Right ventricle myocardium inferior (tissue), 1 donor: ENCODE data around the gene MFSD8. TPM values are rescaled to one million over a fixed set of nuclear protein-coding genes. Genes with fewer than 3 reads are reported as not detected.
"Not testable (repeated sequence)": the region's sequence is repeated elsewhere in the genome, so short reads cannot be mapped to it uniquely, and the experiment has no call there.

ENCODE experiments used
- ATAC-seq: fragments of 200-7000 bp; cut with Tn5 transposase; one replicate; pipeline ENCODE4 v1.9.1; 2020; ENCODE audit warnings: mild to moderate bottlenecking, moderate library complexity
- DNase-seq: peaks from one replicate; pipeline ENCODE4 v3.0.0; 2021; ENCODE audit errors: missing footprints
- intact Hi-C: fragments of 100-400 bp; cut with DNase I; formaldehyde crosslinking; loops from one replicate; pipeline ENCODE4 v1.11.0; 2022
- long read RNA-seq: library from polyadenylated mRNA; unstranded; transcript quantifications from one replicate; pipeline ENCODE4 v2.0.0, GENCODE V29; 2021
- total RNA-seq: library from RNA; stranded (reverse); fragmentation: NEBNext Ultra II Directional; extraction: Animal tissue kit (Norgen Biotek cat#: 25700); gene quantifications from one replicate; pipeline ENCODE4 v1.2.1, GENCODE V29; 2021
- donor health status: DM: no; HTN: yes; CAD: no; lungs with severe emphysema.

MFSD8 gene
- 6.1 TPM for total RNA-seq
- long read RNA-seq, full-length matches to known transcripts: 1 of 3 reads
- long read RNA-seq, partial matches to known transcripts: 0 of 3 reads
- long read RNA-seq, other reads (novel, unspliced or antisense): 2 of 3 reads

GRCh38 chr4:127965062-127965802 lies at the start of gene MFSD8, which contains the start of gene ABHD18:
TSS of gene MFSD8 (minus strand) at chr4:127965173. CDS start at chr4:127965133, 40 bp downstream.
TSS of gene ABHD18 (plus strand) at chr4:127965406. CDS start at chr4:127982956, 17,550 bp downstream.
- DNase-seq: peak; percentile 100
- ATAC-seq: peak; percentile 99
- intact Hi-C loops: loop anchor here (2.0 to 5.0 kb wide), 3 partner anchors 83 to 184 kb away; partner anchors contain the start of genes LARP1B and PLK4

- no peak for ATAC-seq
- intact Hi-C loops: no loop called here
- DNase-seq: no peak
These were observed 44.5 kb upstream of the MFSD8 start for GRCh38 chr4:128009428-128009827.

- DNase-seq: no peak
- intact Hi-C loops: no loop called here
These were observed 41.6 kb upstream of the MFSD8 start for GRCh38 chr4:128006592-128006991.

GRCh38 chr4:127997534-127998388 lies 32.8 kb upstream of the MFSD8 start:
- ATAC-seq: peak; percentile 54
- intact Hi-C loops: no loop called here
- DNase-seq: no peak

More at GRCh38 chr4:128006592-128006991, 41.6 kb upstream of the MFSD8 start:
- ATAC-seq: no peak

GRCh38 chr4:127996521-127996920 lies 31.5 kb upstream of the MFSD8 start:
- ATAC-seq, DNase-seq, intact Hi-C loops: not testable (repeated sequence)

GRCh38 chr4:127995776-127996175 lies 30.8 kb upstream of the MFSD8 start:
- DNase-seq (no peak), ATAC-seq (no peak)
- intact Hi-C loops: no loop called here

- DNase-seq (no peak), ATAC-seq (no peak)
- intact Hi-C loops: no loop called here
These were observed 28.2 kb upstream of the MFSD8 start for GRCh38 chr4:127993151-127993550.

- no peak for ATAC-seq
- DNase-seq: no peak
- intact Hi-C loops: no loop called here
These were observed 23.7 kb upstream of the MFSD8 start for GRCh38 chr4:127988638-127989037.

- ATAC-seq: no peak
- intact Hi-C loops: no loop called here
- DNase-seq: no peak
These were observed 21.0 kb upstream of the MFSD8 start for GRCh38 chr4:127985989-127986388.

GRCh38 chr4:127982445-127982844 lies 17.5 kb upstream of the MFSD8 start:
- DNase-seq (no peak), ATAC-seq (no peak)
- intact Hi-C loops: no loop called here

- intact Hi-C loops: no loop called here
- DNase-seq (no peak), ATAC-seq (no peak)
These were observed 14.0 kb upstream of the MFSD8 start for GRCh38 chr4:127978930-127979329.

- intact Hi-C loops: no loop called here
- no peak for DNase-seq
- ATAC-seq: no peak
These were observed 10.3 kb upstream of the MFSD8 start for GRCh38 chr4:127975121-127975770.

GRCh38 chr4:127970925-127971324 lies 6.0 kb upstream of the MFSD8 start:
- ATAC-seq, DNase-seq, intact Hi-C loops: not testable (repeated sequence)

- intact Hi-C loops: loop anchor here (5.0 kb wide), 2 partner anchors 86 to 94 kb away; partner anchors contain the start of genes LARP1B and PLK4
- peak; percentile 6 for ATAC-seq
These were observed 3.6 kb upstream of the MFSD8 start for GRCh38 chr4:127968586-127968985.

GRCh38 chr4:127967141-127967775 lies 2.3 kb upstream of the MFSD8 start:
- no peak for DNase-seq
- intact Hi-C loops: loop anchor here (5.0 kb wide), 2 partner anchors 85 to 95 kb away; partner anchors contain the start of genes LARP1B and PLK4
- ATAC-seq: no peak

More at GRCh38 chr4:127968586-127968985, 3.6 kb upstream of the MFSD8 start:
- no peak for DNase-seq

GRCh38 chr4:127965803-127966175 lies 816 bp upstream of the MFSD8 start:
- no peak for ATAC-seq
- intact Hi-C loops: loop anchor here (2.0 to 5.0 kb wide), 3 partner anchors 83 to 185 kb away; partner anchors contain the start of genes LARP1B and PLK4
- no peak for DNase-seq

- DNase-seq (peak; percentile 60), ATAC-seq (peak; percentile 34)
- intact Hi-C loops: loop anchor here (2.0 to 5.0 kb wide), 3 partner anchors 82 to 184 kb away; partner anchors contain the start of genes LARP1B and PLK4
These were observed 429 bp downstream of the MFSD8 start for GRCh38 chr4:127964426-127965061.
